ENCODE measurements around the gene RPS19BP1. TPM values are rescaled to one million over a fixed set of nuclear protein-coding genes. Genes with fewer than 3 reads are reported as not detected.

RPS19BP1 gene
- total and polyA plus RNA-seq, 4 experiments from 2014 or later: 66.9 to 112 (median 85.3) TPM

GRCh38 chr22:39575552-39575825 lies 42.9 kb upstream of the RPS19BP1 start:
- CTCF ChIA-PET (ENCODE audit: partially characterized antibody): no interaction called here
- no peak overlapping the region for H3K4me3 Mint-ChIP-seq
- intact Hi-C loops (cut with micrococcal nuclease): no loop called here

GRCh38 chr22:39574779-39575551 lies 42.4 kb upstream of the RPS19BP1 start:
- no peak overlapping the region for H3K4me3 ChIP-seq (ENCODE audit: low read length in 2 of 2)
- H3K27me3 ChIP-seq (ENCODE audit: insufficient read depth, low read length): no peaks in the 10 kb centered on the region
- no peak overlapping the region for H3K27ac ChIP-seq (ENCODE audit: low read depth, low read length)
- no peaks in the 10 kb centered on the region for H3K36me3 ChIP-seq (ENCODE audit: insufficient read depth, low read length)
- H3K9me3 Mint-ChIP-seq: no peaks in the 10 kb centered on the region
- no peak for DNase-seq
- H3K9me3 ChIP-seq (ENCODE audit: control insufficient read depth in 1 of 2, low read length in 2 of 2): no peaks in the 10 kb centered on the region
- H3K4me3 Mint-ChIP-seq: no peak overlapping the region
- peak overlapping the region in 1 of 7 donors; percentile 43 for H3K27ac Mint-ChIP-seq
- POLR2A ChIA-PET (ENCODE audit: partially characterized antibody): no interaction called here
- CTCF ChIA-PET (ENCODE audit: partially characterized antibody): interaction anchor here (1.5 kb wide), 1 partner anchor 450 kb away, joined by 4 read pairs; no protein-coding TSS in a partner anchor
- H3K4me1 Mint-ChIP-seq: no peaks in the 10 kb centered on the region
- intact Hi-C loops (cut with micrococcal nuclease): no loop called here
- peaks cover 0 to 1% of the 10 kb centered on the region in 2 donors for H3K27me3 Mint-ChIP-seq
- no peaks in the 10 kb centered on the region for H3K36me3 Mint-ChIP-seq
- H3K4me1 ChIP-seq (ENCODE audit: insufficient read depth, low read length): no peaks in the 10 kb centered on the region

More at GRCh38 chr22:39575552-39575825, 42.9 kb upstream of the RPS19BP1 start:
- Histone ChIP-seq H3K27me3 (ENCODE audit: insufficient read depth, low read length) (no peaks in the 10 kb centered on the region), H3K9me3 (ENCODE audit: control insufficient read depth in 1 of 2, low read length in 2 of 2) (no peaks in the 10 kb centered on the region), H3K4me1 (ENCODE audit: insufficient read depth, low read length) (no peaks in the 10 kb centered on the region), H3K27ac (ENCODE audit: low read depth, low read length) (no peak overlapping the region), H3K4me3 (ENCODE audit: low read length in 2 of 2) (no peak overlapping the region), H3K36me3 (ENCODE audit: insufficient read depth, low read length) (no peaks in the 10 kb centered on the region)
- H3K36me3 Mint-ChIP-seq: no peaks in the 10 kb centered on the region
- no peaks in the 10 kb centered on the region for H3K4me1 Mint-ChIP-seq
- H3K9me3 Mint-ChIP-seq: no peaks in the 10 kb centered on the region
- no peak for DNase-seq
- no peak overlapping the region for H3K27ac Mint-ChIP-seq
- peaks cover 0 to 3% of the 10 kb centered on the region in 2 donors for H3K27me3 Mint-ChIP-seq
- POLR2A ChIA-PET (ENCODE audit: partially characterized antibody): no interaction called here

DNA sequence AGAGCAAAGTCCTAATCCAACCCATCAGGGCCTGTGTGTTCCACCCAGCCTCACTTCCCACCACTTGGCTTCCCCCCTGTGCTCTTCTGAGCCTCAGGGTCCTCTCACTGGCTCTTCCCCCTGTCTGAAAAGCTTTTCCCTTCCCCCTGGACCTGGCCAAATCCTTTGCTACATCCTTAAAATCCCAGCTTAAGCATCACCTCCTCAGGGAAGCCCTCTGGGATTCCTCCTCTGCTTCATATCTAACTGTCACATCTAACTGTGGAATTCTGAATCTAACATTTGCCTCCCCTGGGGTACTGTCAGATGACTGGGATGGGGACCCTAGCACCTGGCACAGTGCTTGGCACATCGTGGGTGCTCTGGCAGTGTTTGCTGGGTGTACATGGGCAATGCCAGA lies 39.0 kb upstream of the RPS19BP1 start:
- Histone ChIP-seq H3K27me3 (ENCODE audit: insufficient read depth, low read length) (no peaks in the 10 kb centered on the region), H3K9me3 (ENCODE audit: control insufficient read depth in 1 of 2, low read length in 2 of 2) (no peaks in the 10 kb centered on the region), H3K27ac (ENCODE audit: low read depth, low read length) (no peak overlapping the region), H3K4me3 (ENCODE audit: low read length in 2 of 2) (no peak overlapping the region), H3K4me1 (ENCODE audit: insufficient read depth, low read length) (peaks cover 14% of the 10 kb centered on the region), H3K36me3 (ENCODE audit: insufficient read depth, low read length) (no peaks in the 10 kb centered on the region)
- no peak for DNase-seq
- Mint-ChIP-seq H3K4me3 (no peak overlapping the region), H3K27ac (peak overlapping the region in 1 of 7 donors; percentile 79), H3K4me1 (peaks cover 11 to 16% (median 14%) of the 10 kb centered on the region in 4 donors), H3K9me3 (no peaks in the 10 kb centered on the region), H3K27me3 (no peaks in the 10 kb centered on the region), H3K36me3 (no peaks in the 10 kb centered on the region)
- intact Hi-C loops (cut with micrococcal nuclease): no loop called here
- ChIA-PET POLR2A (ENCODE audit: partially characterized antibody) (no interaction called here), CTCF (ENCODE audit: partially characterized antibody) (no interaction called here)

GRCh38 chr22:39570665-39571064 lies 38.1 kb upstream of the RPS19BP1 start, which contains the start of gene CACNA1I:
Gene CACNA1I (plus strand): TSS chr22:39570753. CDS start chr22:39570753, 0 bp downstream.
- H3K4me1 ChIP-seq (ENCODE audit: insufficient read depth, low read length): peaks cover 14% of the 10 kb centered on the region
- Mint-ChIP-seq H3K4me3 (no peak within 1 kb of the TSS), H3K27ac (peak within 1 kb of the TSS in 1 of 7 donors; percentile 79), H3K9me3 (peaks cover 0 to 2% (median 0%) of the 10 kb centered on the region in 8 donors), H3K27me3 (no peaks in the 10 kb centered on the region), H3K36me3 (no peaks in the 10 kb centered on the region), H3K4me1 (peaks cover 14 to 18% (median 16%) of the 10 kb centered on the region in 4 donors)
- no peaks in the 10 kb centered on the region for H3K27me3 ChIP-seq (ENCODE audit: insufficient read depth, low read length)
- intact Hi-C loops (cut with micrococcal nuclease): no loop called here
- DNase-seq: no peak
- H3K36me3 ChIP-seq (ENCODE audit: insufficient read depth, low read length): no peaks in the 10 kb centered on the region
- ChIA-PET POLR2A (ENCODE audit: partially characterized antibody) (no interaction called here), CTCF (ENCODE audit: partially characterized antibody) (interaction anchor here (0.7 kb wide), 1 partner anchor 454 kb away, joined by 3 read pairs; no protein-coding TSS in a partner anchor)
- H3K9me3 ChIP-seq (ENCODE audit: control insufficient read depth in 1 of 2, low read length in 2 of 2): no peaks in the 10 kb centered on the region
- H3K27ac ChIP-seq (ENCODE audit: low read depth, low read length): no peak within 1 kb of the TSS
- H3K4me3 ChIP-seq (ENCODE audit: low read length in 2 of 2): no peak within 1 kb of the TSS

- no peak overlapping the region for H3K4me3 Mint-ChIP-seq
- H3K27me3 Mint-ChIP-seq: no peaks in the 10 kb centered on the region
- DNase-seq: no peak
- Histone ChIP-seq H3K27ac (ENCODE audit: low read depth, low read length) (no peak overlapping the region), H3K4me1 (ENCODE audit: insufficient read depth, low read length) (peaks cover 14% of the 10 kb centered on the region), H3K27me3 (ENCODE audit: insufficient read depth, low read length) (no peaks in the 10 kb centered on the region), H3K9me3 (ENCODE audit: control insufficient read depth in 1 of 2, low read length in 2 of 2) (no peaks in the 10 kb centered on the region), H3K4me3 (ENCODE audit: low read length in 2 of 2) (no peak overlapping the region), H3K36me3 (ENCODE audit: insufficient read depth, low read length) (no peaks in the 10 kb centered on the region)
- H3K36me3 Mint-ChIP-seq: no peaks in the 10 kb centered on the region
- H3K9me3 Mint-ChIP-seq: peaks cover 0 to 6% (median 0%) of the 10 kb centered on the region in 8 donors
- peaks cover 16 to 22% (median 18%) of the 10 kb centered on the region in 4 donors for H3K4me1 Mint-ChIP-seq
- ChIA-PET POLR2A (ENCODE audit: partially characterized antibody) (no interaction called here), CTCF (ENCODE audit: partially characterized antibody) (interaction anchor here (0.7 kb wide), 1 partner anchor 454 kb away, joined by 3 read pairs; no protein-coding TSS in a partner anchor)
- intact Hi-C loops (cut with micrococcal nuclease): no loop called here
- H3K27ac Mint-ChIP-seq: no peak overlapping the region
Measured at GRCh38 chr22:39570226-39570625, 37.7 kb upstream of the RPS19BP1 start.

DNA sequence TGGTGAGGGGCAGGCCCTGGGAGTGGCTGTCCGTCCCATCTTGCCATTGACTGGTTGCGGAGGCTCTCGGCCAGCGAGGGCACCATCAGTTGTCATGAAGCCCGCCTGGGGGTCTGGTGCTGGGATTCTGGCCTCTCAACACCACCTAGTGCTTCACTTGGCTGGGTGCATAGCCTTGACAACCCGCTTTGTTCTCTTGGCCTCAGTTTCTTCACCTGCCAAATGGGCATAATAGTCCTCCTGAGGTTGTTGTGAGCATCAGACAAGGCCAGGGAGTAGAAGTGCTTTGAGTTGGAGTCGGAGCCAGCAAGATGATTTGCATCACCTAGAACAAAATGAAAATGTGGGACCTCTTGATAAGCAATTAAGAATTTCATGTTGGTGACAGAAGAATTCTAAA lies 36.5 kb upstream of the RPS19BP1 start:
- peaks cover 14% of the 10 kb centered on the region for H3K4me1 ChIP-seq (ENCODE audit: insufficient read depth, low read length)
- H3K36me3 ChIP-seq (ENCODE audit: insufficient read depth, low read length): no peaks in the 10 kb centered on the region
- POLR2A ChIA-PET (ENCODE audit: partially characterized antibody): no interaction called here
- H3K4me3 Mint-ChIP-seq: no peak overlapping the region
- H3K27ac ChIP-seq (ENCODE audit: low read depth, low read length): no peak overlapping the region
- H3K9me3 Mint-ChIP-seq: peaks cover 0 to 6% (median 0%) of the 10 kb centered on the region in 8 donors
- H3K9me3 ChIP-seq (ENCODE audit: control insufficient read depth in 1 of 2, low read length in 2 of 2): no peaks in the 10 kb centered on the region
- no peak overlapping the region for H3K27ac Mint-ChIP-seq
- intact Hi-C loops (cut with micrococcal nuclease): loop anchor here (5.0 to 10.0 kb wide), 3 partner anchors 56 to 376 kb away; no protein-coding TSS in a partner anchor
- CTCF ChIA-PET (ENCODE audit: partially characterized antibody): no interaction called here
- H3K4me3 ChIP-seq (ENCODE audit: low read length in 2 of 2): no peak overlapping the region
- peaks cover 16 to 23% (median 18%) of the 10 kb centered on the region in 4 donors for H3K4me1 Mint-ChIP-seq
- H3K36me3 Mint-ChIP-seq: no peaks in the 10 kb centered on the region
- no peaks in the 10 kb centered on the region for H3K27me3 Mint-ChIP-seq
- DNase-seq: no peak
- no peaks in the 10 kb centered on the region for H3K27me3 ChIP-seq (ENCODE audit: insufficient read depth, low read length)

DNA sequence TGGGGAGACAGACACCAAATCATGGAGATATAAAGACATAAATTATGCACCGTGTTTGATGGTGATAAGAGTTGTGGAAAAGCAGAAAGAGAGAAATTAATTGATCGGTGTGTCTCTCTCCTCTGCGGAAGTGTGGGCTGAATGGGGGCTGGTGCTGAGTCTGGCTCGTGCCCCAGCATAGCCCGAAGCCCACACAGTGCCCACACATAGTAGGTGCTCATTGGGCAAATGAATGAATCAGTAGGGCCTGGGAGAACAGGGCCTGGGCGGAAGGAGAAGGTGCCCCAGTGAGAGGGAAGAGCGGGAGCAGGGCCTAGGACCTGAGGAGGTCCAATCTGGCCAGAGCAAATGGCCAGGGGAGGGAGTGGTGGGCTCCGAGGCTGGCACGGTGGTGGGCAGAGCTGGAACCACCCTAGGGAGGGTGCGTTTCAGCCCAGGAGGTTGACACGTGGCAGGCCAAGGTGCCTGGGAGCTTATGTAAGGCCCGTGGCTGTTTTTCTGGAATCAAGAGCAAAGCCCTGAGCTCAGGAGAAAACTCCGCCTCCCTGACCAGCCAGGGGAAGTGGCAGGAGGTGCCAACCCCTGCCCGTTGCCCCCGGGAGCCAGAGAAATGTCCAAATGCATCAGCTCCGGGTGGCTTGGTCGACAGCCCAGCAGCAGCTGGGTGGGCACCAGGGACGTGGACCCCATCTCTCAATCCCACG lies 35.9 kb upstream of the RPS19BP1 start:
- H3K36me3 Mint-ChIP-seq: no peaks in the 10 kb centered on the region
- H3K27ac ChIP-seq (ENCODE audit: low read depth, low read length): no peak overlapping the region
- H3K9me3 Mint-ChIP-seq: peaks cover 0 to 6% (median 0%) of the 10 kb centered on the region in 8 donors
- ChIA-PET CTCF (ENCODE audit: partially characterized antibody) (no interaction called here), POLR2A (ENCODE audit: partially characterized antibody) (no interaction called here)
- H3K27me3 ChIP-seq (ENCODE audit: insufficient read depth, low read length): no peaks in the 10 kb centered on the region
- peak overlapping the region in 3 of 8 donors; percentile 49 to 68 (median 67) for H3K4me3 Mint-ChIP-seq
- H3K36me3 ChIP-seq (ENCODE audit: insufficient read depth, low read length): no peaks in the 10 kb centered on the region
- DNase-seq: no peak
- H3K4me1 ChIP-seq (ENCODE audit: insufficient read depth, low read length): peaks cover 14% of the 10 kb centered on the region
- H3K9me3 ChIP-seq (ENCODE audit: control insufficient read depth in 1 of 2, low read length in 2 of 2): no peaks in the 10 kb centered on the region
- no peaks in the 10 kb centered on the region for H3K27me3 Mint-ChIP-seq
- peaks cover 16 to 23% (median 18%) of the 10 kb centered on the region in 4 donors for H3K4me1 Mint-ChIP-seq
- intact Hi-C loops (cut with micrococcal nuclease): loop anchor here (5.0 to 10.0 kb wide), 3 partner anchors 56 to 376 kb away; no protein-coding TSS in a partner anchor
- peak overlapping the region in 3 of 7 donors; percentile 3 to 62 (median 9) for H3K27ac Mint-ChIP-seq
- H3K4me3 ChIP-seq (ENCODE audit: low read length in 2 of 2): no peak overlapping the region
